ENCODE measurements around the gene GIGYF2.

The GIGYF2 gene

GRCh38 chr2:232697059-232697806, at the start of gene GIGYF2:
TSS of gene GIGYF2 (plus strand) at chr2:232697331. CDS start at chr2:232735198, 37,867 bp downstream.
- peak within 1 kb of the TSS; percentile 98 for H3K4me3 ChIP-seq (ENCODE audit: low read length)
- peak; percentile 87 for DNase-seq (ENCODE audit: low read depth)
- TF ChIP-seq CTCF (conservative IDR thresholded peaks at IDR 0.05; ENCODE audit: low read depth, low read length) = no peak

- no peak overlapping the region for H3K4me3 ChIP-seq (ENCODE audit: low read length)
- no peak for DNase-seq (ENCODE audit: low read depth)
- no peak for TF ChIP-seq CTCF (conservative IDR thresholded peaks at IDR 0.05; ENCODE audit: low read depth, low read length)
Observed at GRCh38 chr2:232649033-232649432, 48.1 kb upstream of the GIGYF2 start.

GRCh38 chr2:232652505-232652851, 44.7 kb upstream of the GIGYF2 start:
- TF ChIP-seq CTCF (conservative IDR thresholded peaks at IDR 0.05; ENCODE audit: low read depth, low read length) = no peak
- no peak overlapping the region for H3K4me3 ChIP-seq (ENCODE audit: low read length)
- DNase-seq (ENCODE audit: low read depth) = peak; percentile 60

- DNase-seq (ENCODE audit: low read depth) = no peak
- no peak for TF ChIP-seq CTCF (conservative IDR thresholded peaks at IDR 0.05; ENCODE audit: low read depth, low read length)
Observed at GRCh38 chr2:232653441-232653840, 43.7 kb upstream of the GIGYF2 start.

GRCh38 chr2:232655392-232655791, 41.7 kb upstream of the GIGYF2 start:
- DNase-seq (ENCODE audit: low read depth) = no peak
- no peak overlapping the region for H3K4me3 ChIP-seq (ENCODE audit: low read length)
- no peak for TF ChIP-seq CTCF (conservative IDR thresholded peaks at IDR 0.05; ENCODE audit: low read depth, low read length)

More at GRCh38 chr2:232653441-232653840, 43.7 kb upstream of the GIGYF2 start:
- H3K4me3 ChIP-seq (ENCODE audit: low read length) = no peak overlapping the region

- H3K4me3 ChIP-seq (ENCODE audit: low read length) = no peak overlapping the region
- peak; percentile 29 for TF ChIP-seq CTCF (conservative IDR thresholded peaks at IDR 0.05; ENCODE audit: low read depth, low read length)
- no peak for DNase-seq (ENCODE audit: low read depth)
Observed at GRCh38 chr2:232658217-232658785, 38.8 kb upstream of the GIGYF2 start.

GRCh38 chr2:232659359-232659758, 37.8 kb upstream of the GIGYF2 start:
- no peak overlapping the region for H3K4me3 ChIP-seq (ENCODE audit: low read length)
- TF ChIP-seq CTCF (conservative IDR thresholded peaks at IDR 0.05; ENCODE audit: low read depth, low read length) = no peak
- no peak for DNase-seq (ENCODE audit: low read depth)
